Stimulated activated CD8-positive, alpha-beta memory T cell treated with anti-CD3 and anti-CD28 coated beads, Interleukin-12 subunit alpha, Interleukin-12 subunit beta, amount 100 ng/mL, for 1 hour (primary cell): ENCODE results near the gene SRGAP2C.
"Not testable (repeated sequence)": the region's sequence is repeated elsewhere in the genome, so short reads cannot be mapped to it uniquely, and the experiment has no call there.

ENCODE experiments used
- DNase-seq: peaks from one replicate; pipeline ENCODE4 v3.0.0-alpha.2; 2020; ENCODE audit warnings: low read depth

The SRGAP2C gene

GRCh38 chr1:121384754-121385153 is 200.0 kb downstream of the SRGAP2C start:
- DNase-seq = not testable (repeated sequence)

- not testable (repeated sequence) for DNase-seq
Measured at GRCh38 chr1:121385162-121385561, 200.4 kb downstream of the SRGAP2C start.

- DNase-seq = not testable (repeated sequence)
Measured at GRCh38 chr1:121385563-121386288, 201.0 kb downstream of the SRGAP2C start.

GRCh38 chr1:121386319-121386948 is 201.7 kb downstream of the SRGAP2C start:
- not testable (repeated sequence) for DNase-seq

GRCh38 chr1:121389895-121390560 is 205.3 kb downstream of the SRGAP2C start:
- not testable (repeated sequence) for DNase-seq

- DNase-seq = not testable (repeated sequence)
Measured at GRCh38 chr1:121392130-121392529, 207.4 kb downstream of the SRGAP2C start.

GRCh38 chr1:121395718-121396201 is 211.0 kb downstream of the SRGAP2C start:
- not testable (repeated sequence) for DNase-seq

- DNase-seq = not testable (repeated sequence)
Measured at GRCh38 chr1:121396335-121397081, 211.7 kb downstream of the SRGAP2C start.

GRCh38 chr1:121397101-121397500 is 212.3 kb downstream of the SRGAP2C start:
- not testable (repeated sequence) for DNase-seq

GRCh38 chr1:121399193-121399592 is 214.4 kb downstream of the SRGAP2C start:
- not testable (repeated sequence) for DNase-seq

GRCh38 chr1:121400108-121400507 is 215.3 kb downstream of the SRGAP2C start:
- DNase-seq = not testable (repeated sequence)

GRCh38 chr1:121400541-121401310 is 216.0 kb downstream of the SRGAP2C start:
- not testable (repeated sequence) for DNase-seq

- not testable (repeated sequence) for DNase-seq
Measured at GRCh38 chr1:121401375-121401955, 216.7 kb downstream of the SRGAP2C start.

GRCh38 chr1:121403254-121403653 is 218.5 kb downstream of the SRGAP2C start:
- DNase-seq = not testable (repeated sequence)

GRCh38 chr1:121408354-121408753 is 223.6 kb downstream of the SRGAP2C start:
- no peak for DNase-seq

- DNase-seq = no peak
Measured at GRCh38 chr1:121413821-121414220, 229.0 kb downstream of the SRGAP2C start.

- no peak for DNase-seq
Measured at GRCh38 chr1:121414905-121415304, 230.1 kb downstream of the SRGAP2C start.

GRCh38 chr1:121417325-121417923 is 232.6 kb downstream of the SRGAP2C start:
- DNase-seq = no peak

GRCh38 chr1:121418369-121419049 is 233.7 kb downstream of the SRGAP2C start:
- no peak for DNase-seq
